ENCODE measurements around the gene RDX.

GRCh38 chr11:110217936-110218335 lies 78.5 kb downstream of the RDX start:
- TF ChIP-seq CTCF (conservative IDR thresholded peaks at IDR 0.05) = no peak
- TF ChIP-seq EZH2 (IDR thresholded peaks at IDR 0.05; ENCODE audit: low read depth) = no peak

Data from PC-9 (cell line).